ENCODE measurements around the gene PLAU. TPM values are rescaled to one million over a fixed set of nuclear protein-coding genes. Genes with fewer than 3 reads are reported as not detected.
"Not testable (repeated sequence)": the region's sequence is repeated elsewhere in the genome, so short reads cannot be mapped to it uniquely, and the experiment has no call there.

The PLAU gene
- total and polyA plus RNA-seq, 2 donors (not counting 3 experiments of a cell fraction or from before 2014, with no cell fraction given), result 23.6 to 34.9 TPM

DNA sequence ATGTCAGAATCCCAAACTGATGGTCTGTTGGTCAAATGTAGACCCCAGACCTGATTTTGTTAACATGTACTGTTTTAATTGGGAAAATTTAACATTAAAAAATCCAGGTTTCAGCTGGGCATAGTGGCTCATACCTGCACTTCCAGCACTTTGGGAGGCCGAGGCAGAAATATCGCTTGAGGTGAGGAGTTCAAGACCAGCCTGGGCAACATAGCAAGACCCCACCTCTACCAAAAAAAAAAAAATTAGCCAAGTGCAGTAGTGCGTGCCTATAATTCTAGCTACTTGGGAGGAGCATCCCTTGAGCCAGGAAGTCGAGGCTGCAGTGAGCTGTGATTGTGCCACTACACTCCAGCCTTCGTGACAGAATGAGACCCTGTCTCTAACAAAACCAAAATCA lies 20.7 kb upstream of the PLAU start:
- Histone ChIP-seq H3K9me1 (replicated peaks; ENCODE audit: control insufficient read depth, extremely low read depth, insufficient read depth, low read length) (no peaks in the 10 kb centered on the region), H3K9ac (replicated peaks; ENCODE audit: extremely low read depth, insufficient read depth, low read length) (no peak overlapping the region), H3K4me2 (ENCODE audit: insufficient read depth, low read length) (no peak overlapping the region), H3K36me3 (ENCODE audit: control insufficient read depth in 2 of 2, extremely low read depth in 1 of 2, insufficient read depth in 2 of 2, low read length in 2 of 2) (no peaks in the 10 kb centered on the region), H3K27me3 (ENCODE audit: control insufficient read depth in 2 of 2, insufficient read depth in 2 of 2, low read length in 2 of 2) (no peaks in the 10 kb centered on the region), H3K9me3 (replicated peaks; ENCODE audit: control insufficient read depth, insufficient read depth, low read length) (no peaks in the 10 kb centered on the region), H2AFZ (ENCODE audit: low read depth, low read length) (no peak overlapping the region), H3K27ac (ENCODE audit: insufficient read depth, low read depth, low read length) (no peak overlapping the region), H3K4me1 (ENCODE audit: control insufficient read depth, extremely low read depth, insufficient read depth, low read length) (peaks cover 40% of the 10 kb centered on the region), H3K4me3 (replicated peaks in 1 of 3; ENCODE audit: insufficient read depth in 1 of 3, low read depth in 1 of 3, low read length in 3 of 3) (no peak overlapping the region), H4K20me1 (replicated peaks; ENCODE audit: control insufficient read depth, extremely low read depth, insufficient read depth, low read length) (no peaks in the 10 kb centered on the region), H3K79me2 (ENCODE audit: control insufficient read depth, insufficient read depth, low read length) (no peaks in the 10 kb centered on the region)
- FAIRE-seq (no peak), DNase-seq (ENCODE audit: low read depth, low spot score) (no peak)
- CTCF ChIA-PET, result interaction anchor here (1.0 to 14.6 kb wide), 5 partner anchors 9 to 188 kb away, joined by 3 to 439 read pairs (median 5); no protein-coding TSS in a partner anchor
- no TSS peak for BruUV-seq (replicated peaks)
- POLR2A ChIA-PET, result no interaction called here
- TF ChIP-seq GATA2 (IDR thresholded peaks at IDR 0.05; ENCODE audit: insufficient read depth, insufficient read length, low read depth, low read length) (no peak), POLR2AphosphoS5 (IDR thresholded peaks at IDR 0.05; ENCODE audit: insufficient read depth, low read depth, low read length) (no peak), EZH2 (IDR thresholded peaks at IDR 0.05; ENCODE audit: borderline replicate concordance, low read depth, low read length, severe bottlenecking) (no peak), FOS (IDR thresholded peaks at IDR 0.05; ENCODE audit: borderline replicate concordance, insufficient read depth, low read length) (no peak), POLR2A (IDR thresholded peaks at IDR 0.05; ENCODE audit: low read depth, low read length) (no peak), JUN (IDR thresholded peaks at IDR 0.05; ENCODE audit: borderline replicate concordance, insufficient read depth, insufficient read length, low read depth) (no peak), MYC (IDR thresholded peaks at IDR 0.05; ENCODE audit: low read depth, low read length) (no peak)
- TF ChIP-seq, protein P1, sequence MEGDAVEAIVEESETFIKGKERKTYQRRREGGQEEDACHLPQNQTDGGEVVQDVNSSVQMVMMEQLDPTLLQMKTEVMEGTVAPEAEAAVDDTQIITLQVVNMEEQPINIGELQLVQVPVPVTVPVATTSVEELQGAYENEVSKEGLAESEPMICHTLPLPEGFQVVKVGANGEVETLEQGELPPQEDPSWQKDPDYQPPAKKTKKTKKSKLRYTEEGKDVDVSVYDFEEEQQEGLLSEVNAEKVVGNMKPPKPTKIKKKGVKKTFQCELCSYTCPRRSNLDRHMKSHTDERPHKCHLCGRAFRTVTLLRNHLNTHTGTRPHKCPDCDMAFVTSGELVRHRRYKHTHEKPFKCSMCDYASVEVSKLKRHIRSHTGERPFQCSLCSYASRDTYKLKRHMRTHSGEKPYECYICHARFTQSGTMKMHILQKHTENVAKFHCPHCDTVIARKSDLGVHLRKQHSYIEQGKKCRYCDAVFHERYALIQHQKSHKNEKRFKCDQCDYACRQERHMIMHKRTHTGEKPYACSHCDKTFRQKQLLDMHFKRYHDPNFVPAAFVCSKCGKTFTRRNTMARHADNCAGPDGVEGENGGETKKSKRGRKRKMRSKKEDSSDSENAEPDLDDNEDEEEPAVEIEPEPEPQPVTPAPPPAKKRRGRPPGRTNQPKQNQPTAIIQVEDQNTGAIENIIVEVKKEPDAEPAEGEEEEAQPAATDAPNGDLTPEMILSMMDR (IDR thresholded peaks at IDR 0.05; ENCODE audit: extremely low read depth in 1 of 2, insufficient read depth in 1 of 2, low read depth in 1 of 2, low read length in 2 of 2), result no peak
- TF ChIP-seq, protein P2, sequence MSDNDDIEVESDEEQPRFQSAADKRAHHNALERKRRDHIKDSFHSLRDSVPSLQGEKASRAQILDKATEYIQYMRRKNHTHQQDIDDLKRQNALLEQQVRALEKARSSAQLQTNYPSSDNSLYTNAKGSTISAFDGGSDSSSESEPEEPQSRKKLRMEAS (IDR thresholded peaks at IDR 0.05; ENCODE audit: insufficient read depth, insufficient read length), result no peak
- dilution Hi-C loops (cut with MboI; ENCODE audit: extremely low pct_ligation_motif_present, low sequenced_read_pairs) (no loop called here), intact Hi-C loops (cut with micrococcal nuclease) (no loop called here)

DNA sequence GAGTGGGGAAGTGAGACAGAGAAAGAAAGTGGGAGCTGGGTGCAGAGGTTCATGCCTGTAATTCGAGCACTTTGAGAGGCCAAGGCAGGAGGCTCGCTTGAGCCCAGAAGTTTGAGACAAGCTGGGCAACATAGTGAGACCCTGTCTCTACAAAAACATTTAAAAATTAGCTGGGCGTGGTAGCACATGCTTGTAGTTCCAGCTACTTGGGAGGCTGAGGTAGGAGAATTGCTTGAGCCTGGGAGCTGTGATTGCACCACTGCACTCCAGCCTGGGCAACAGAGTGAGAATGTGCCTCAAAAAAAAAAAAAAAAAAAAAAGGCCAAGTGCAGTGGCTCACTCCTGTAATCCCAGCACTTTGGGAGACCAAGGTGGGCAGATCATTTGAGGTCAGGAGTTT lies 20.1 kb upstream of the PLAU start:
- H3K79me2 ChIP-seq (ENCODE audit: control insufficient read depth, insufficient read depth, low read length); H3K36me3 ChIP-seq (ENCODE audit: control insufficient read depth in 2 of 2, extremely low read depth in 1 of 2, insufficient read depth in 2 of 2, low read length in 2 of 2); H4K20me1 ChIP-seq (replicated peaks; ENCODE audit: control insufficient read depth, extremely low read depth, insufficient read depth, low read length); H3K27ac ChIP-seq (ENCODE audit: insufficient read depth, low read depth, low read length); H3K4me3 ChIP-seq (replicated peaks in 1 of 3; ENCODE audit: insufficient read depth in 1 of 3, low read depth in 1 of 3, low read length in 3 of 3); intact Hi-C loops (cut with micrococcal nuclease); POLR2A ChIA-PET; DNase-seq (ENCODE audit: low read depth, low spot score); H3K9me1 ChIP-seq (replicated peaks; ENCODE audit: control insufficient read depth, extremely low read depth, insufficient read depth, low read length); dilution Hi-C loops (cut with MboI; ENCODE audit: extremely low pct_ligation_motif_present, low sequenced_read_pairs); H3K9ac ChIP-seq (replicated peaks; ENCODE audit: extremely low read depth, insufficient read depth, low read length); H3K27me3 ChIP-seq (ENCODE audit: control insufficient read depth in 2 of 2, insufficient read depth in 2 of 2, low read length in 2 of 2); H3K9me3 ChIP-seq (replicated peaks; ENCODE audit: control insufficient read depth, insufficient read depth, low read length); BruUV-seq (replicated peaks); H3K4me2 ChIP-seq (ENCODE audit: insufficient read depth, low read length); H2AFZ ChIP-seq (ENCODE audit: low read depth, low read length); FAIRE-seq: not testable (repeated sequence)
- peaks cover 40% of the 10 kb centered on the region for H3K4me1 ChIP-seq (ENCODE audit: control insufficient read depth, extremely low read depth, insufficient read depth, low read length)
- CTCF ChIA-PET, result interaction anchor here (1.0 to 14.6 kb wide), 6 partner anchors 8 to 187 kb away, joined by 3 to 439 read pairs (median 4); no protein-coding TSS in a partner anchor
